Lower leg skin (tissue), 4 donors: Measurements from ENCODE around the gene GPATCH2. TPM values are rescaled to one million over a fixed set of nuclear protein-coding genes. Genes with fewer than 3 reads are reported as not detected.

Experiments used
- DNase-seq, 2 donors: peaks; one replicate each; pipeline ENCODE4 v3.0.0-alpha.2; 2019; ENCODE audit warnings: low spot score in 2 of 2
- H3K4me3 ChIP-seq: fragments of 200-600 bp; sonication (generic); 2 replicates; pipeline ENCODE4 v1.5.1; 2017; ENCODE audit warnings: mild to moderate bottlenecking, low read depth; ENCODE audit not compliant: poor library complexity, severe bottlenecking
- POLR2A ChIP-seq, 2 donors: fragments of 450-650 bp; IDR thresholded peaks; one replicate each; pipeline ENCODE4 v1.6.1; 2016 to 2017; ENCODE audit warnings: antibody characterized with exemption in 2 of 2, mild to moderate bottlenecking in 1 of 2, moderate library complexity in 1 of 2
- WGBS, 2 donors: methylation state at CpG; one replicate each; pipeline ENCODE4 v1.1.5; 2018; 5-methylcytosine and 5-hydroxymethylcytosine counted together
- intact Hi-C: fragments of 100-400 bp; cut with DNase I; formaldehyde crosslinking; loops from one replicate; pipeline ENCODE4 v1.15.0; 2023; ENCODE audit warnings: low total_unique reads
- total RNA-seq, 4 donors: library from RNA; depleted of rRNA; stranded (reverse); fragments of >200 nt; gene quantifications; one replicate each; pipeline ENCODE4 v1.1.0, GENCODE V29; 2016
- TF ChIP-seq, protein P1 (sequence below), 3 donors: fragments of 450-650 bp; IDR thresholded peaks; one replicate each; pipeline ENCODE4 v1.5.1; 2016; ENCODE audit warnings: antibody characterized with exemption in 3 of 3, mild to moderate bottlenecking in 3 of 3, moderate library complexity in 2 of 3

The GPATCH2 gene
- total RNA-seq, 4 donors from 2014 or later, result 8.7 to 11.7 (median 9.2) TPM

DNA sequence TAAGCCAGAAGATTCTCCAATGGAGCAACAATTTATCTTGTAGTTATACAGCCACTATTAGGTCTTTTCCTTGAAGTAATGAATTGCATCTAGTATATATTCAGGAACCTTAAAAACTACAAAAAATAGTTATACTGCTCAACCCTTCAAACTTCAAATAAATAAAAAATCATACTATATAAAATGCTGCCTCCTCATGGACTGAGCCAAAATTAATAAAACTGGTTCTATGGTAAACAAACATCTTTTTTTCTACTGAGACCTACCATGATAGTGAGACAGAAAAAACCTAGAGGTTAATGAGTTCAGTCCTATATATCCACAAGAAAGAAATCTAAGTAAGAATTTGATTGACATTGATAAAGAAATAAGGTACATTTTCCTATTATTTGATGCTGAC lies 67.7 kb downstream of the GPATCH2 start:
- TF ChIP-seq, protein P1, sequence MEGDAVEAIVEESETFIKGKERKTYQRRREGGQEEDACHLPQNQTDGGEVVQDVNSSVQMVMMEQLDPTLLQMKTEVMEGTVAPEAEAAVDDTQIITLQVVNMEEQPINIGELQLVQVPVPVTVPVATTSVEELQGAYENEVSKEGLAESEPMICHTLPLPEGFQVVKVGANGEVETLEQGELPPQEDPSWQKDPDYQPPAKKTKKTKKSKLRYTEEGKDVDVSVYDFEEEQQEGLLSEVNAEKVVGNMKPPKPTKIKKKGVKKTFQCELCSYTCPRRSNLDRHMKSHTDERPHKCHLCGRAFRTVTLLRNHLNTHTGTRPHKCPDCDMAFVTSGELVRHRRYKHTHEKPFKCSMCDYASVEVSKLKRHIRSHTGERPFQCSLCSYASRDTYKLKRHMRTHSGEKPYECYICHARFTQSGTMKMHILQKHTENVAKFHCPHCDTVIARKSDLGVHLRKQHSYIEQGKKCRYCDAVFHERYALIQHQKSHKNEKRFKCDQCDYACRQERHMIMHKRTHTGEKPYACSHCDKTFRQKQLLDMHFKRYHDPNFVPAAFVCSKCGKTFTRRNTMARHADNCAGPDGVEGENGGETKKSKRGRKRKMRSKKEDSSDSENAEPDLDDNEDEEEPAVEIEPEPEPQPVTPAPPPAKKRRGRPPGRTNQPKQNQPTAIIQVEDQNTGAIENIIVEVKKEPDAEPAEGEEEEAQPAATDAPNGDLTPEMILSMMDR (IDR thresholded peaks at IDR 0.05), result no peak
- no peak for TF ChIP-seq POLR2A (IDR thresholded peaks at IDR 0.05)
- DNase-seq, result no peak
- intact Hi-C loops, result no loop called here
- H3K4me3 ChIP-seq, result no peak overlapping the region

DNA sequence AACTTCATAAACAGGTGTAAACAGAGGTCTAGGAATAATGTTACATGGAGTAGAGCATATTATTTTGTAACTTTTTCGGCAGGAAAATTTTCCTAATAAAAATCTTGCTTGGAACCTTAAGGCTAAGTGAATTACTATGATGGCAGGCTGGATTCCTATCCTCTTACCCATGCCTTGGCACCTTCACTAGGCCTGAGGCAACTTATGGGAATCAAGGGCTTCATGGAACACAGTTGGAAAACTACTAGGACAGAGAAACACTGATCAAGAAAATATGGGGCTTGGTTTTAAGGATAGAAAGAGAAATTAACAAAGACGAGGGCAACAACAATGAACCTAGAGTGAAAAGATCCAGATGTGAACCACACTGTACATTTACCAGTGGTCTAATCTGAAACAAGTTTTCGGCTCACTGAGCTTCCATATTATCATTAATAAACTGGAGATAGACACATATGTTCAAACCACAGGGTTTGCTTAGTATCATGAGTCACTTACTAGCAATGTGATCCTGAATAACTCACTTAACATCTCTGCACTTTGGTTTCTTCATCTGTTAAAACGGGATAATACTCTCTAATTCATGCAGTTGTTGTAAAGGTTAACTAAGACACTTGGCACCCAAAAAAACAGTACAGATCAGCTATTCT lies 68.5 kb downstream of the GPATCH2 start:
- TF ChIP-seq, protein P1 (IDR thresholded peaks at IDR 0.05), result no peak
- TF ChIP-seq POLR2A (IDR thresholded peaks at IDR 0.05), result no peak
- 70 to 75% methylated on average over 4 of the region's 4 CpGs for WGBS, 2 donors
- DNase-seq, result no peak
- intact Hi-C loops, result no loop called here
- H3K4me3 ChIP-seq, result no peak overlapping the region

DNA sequence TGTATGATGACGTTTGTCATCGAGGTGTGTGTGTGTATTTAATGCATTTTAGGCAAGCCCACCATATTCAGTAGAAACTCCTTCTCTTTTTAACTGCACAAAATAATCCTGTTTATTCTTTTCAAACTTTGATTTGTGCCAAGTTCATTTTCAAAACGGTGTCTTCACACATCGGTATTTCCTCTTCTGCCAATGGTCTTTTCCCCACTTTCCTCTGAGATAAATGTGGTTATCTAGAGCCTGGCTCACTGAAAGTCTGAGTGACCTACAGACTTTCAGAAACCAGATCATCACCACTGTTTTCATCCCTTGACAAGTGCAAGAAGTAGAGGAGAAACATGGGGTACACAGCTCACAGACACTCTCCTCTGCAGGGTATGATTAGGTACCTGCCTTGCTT lies 69.4 kb downstream of the GPATCH2 start:
- no peak for TF ChIP-seq POLR2A (IDR thresholded peaks at IDR 0.05)
- TF ChIP-seq, protein P1 (IDR thresholded peaks at IDR 0.05), result no peak
- H3K4me3 ChIP-seq, result no peak overlapping the region
- DNase-seq, result no peak
- 79% methylated on average over 4 of the region's 4 CpGs for WGBS, 2 donors
- intact Hi-C loops, result no loop called here

DNA sequence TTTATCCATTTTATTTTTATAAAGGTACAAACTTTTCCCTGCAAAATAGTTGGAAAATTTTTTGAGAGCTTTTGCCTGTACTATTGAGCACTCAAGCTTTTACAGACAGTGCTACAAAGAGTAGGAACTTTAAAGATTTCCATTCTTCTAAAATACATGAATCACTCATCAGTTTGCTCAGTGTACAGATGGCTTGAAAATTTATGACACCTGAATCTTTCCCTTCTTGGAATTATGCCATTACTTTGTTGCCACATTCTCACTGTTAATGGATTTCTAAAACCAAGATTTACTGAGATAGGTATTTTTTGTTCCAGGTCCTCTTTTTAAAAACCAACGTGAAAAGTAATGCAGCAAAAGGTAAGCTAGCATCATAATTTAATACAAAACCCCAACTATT lies 76.0 kb downstream of the GPATCH2 start:
- no peak for DNase-seq
- WGBS, 2 donors, result 47 to 56% methylated on average over 1 of the region's 1 CpG
- TF ChIP-seq POLR2A (IDR thresholded peaks at IDR 0.05), result no peak
- TF ChIP-seq, protein P1 (IDR thresholded peaks at IDR 0.05), result no peak
- H3K4me3 ChIP-seq, result no peak overlapping the region
- intact Hi-C loops, result no loop called here

DNA sequence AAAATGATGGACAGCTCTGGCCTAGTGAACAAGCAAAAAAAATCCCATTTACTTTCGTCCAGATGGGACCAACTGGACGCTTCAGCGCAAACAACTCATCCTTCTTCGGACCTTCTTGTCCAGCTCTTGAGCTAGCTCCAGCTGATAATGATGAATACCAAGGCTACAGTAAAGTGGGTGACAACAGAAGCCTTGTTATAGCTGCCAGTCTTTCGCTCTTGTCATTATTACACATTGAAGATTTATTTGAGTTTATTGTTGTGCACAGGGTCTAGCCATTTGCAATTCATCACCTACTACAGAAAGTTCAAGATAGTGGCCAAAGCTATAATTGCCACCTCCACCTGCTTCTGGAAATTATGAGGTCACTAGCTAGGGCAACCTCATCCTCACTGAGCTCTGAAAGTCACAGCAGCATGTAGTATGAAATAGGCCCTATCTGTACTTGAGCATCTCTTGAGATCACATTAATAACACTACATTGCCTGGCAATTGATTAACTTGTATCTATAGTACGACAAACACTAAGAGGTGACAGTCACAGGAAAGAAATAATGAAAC lies 76.9 kb downstream of the GPATCH2 start:
- 87 to 95% methylated on average over 6 of the region's 6 CpGs for WGBS, 2 donors

More for the DNA sequence above, 76.9 kb downstream of the GPATCH2 start:
- no peak overlapping the region for H3K4me3 ChIP-seq
- no peak for DNase-seq
- intact Hi-C loops, result no loop called here
- TF ChIP-seq, protein P1 (IDR thresholded peaks at IDR 0.05), result no peak
- TF ChIP-seq POLR2A (IDR thresholded peaks at IDR 0.05), result no peak
